Activated T-helper 2 cell treated with anti-CD3 and anti-CD28 coated beads, Interferon-gamma antibody, Interleukin-2, Interleukin-4, amounts not matched to agents 10 μg/mL and 5 μg/mL and 100 μg/mL, durations not matched to agents 14 hours and 24 hours and 36 hours (primary cell): ENCODE data around the gene SPRR5. TPM values are rescaled to one million over a fixed set of nuclear protein-coding genes. Genes with fewer than 3 reads are reported as not detected.

ENCODE experiments used
- DNase-seq: peaks from one replicate; pipeline ENCODE4 v3.0.0; 2021; ENCODE audit warnings: low spot score
- H3K27ac Mint-ChIP-seq: one replicate; pipeline ENCODE4 v1.8.0; 2021; ENCODE audit warnings: mixed read lengths
- H3K27me3 Mint-ChIP-seq: one replicate; pipeline ENCODE4 v1.8.0; 2021; ENCODE audit warnings: low read depth, mixed read lengths
- H3K36me3 Mint-ChIP-seq: one replicate; pipeline ENCODE4 v1.8.0; 2021; ENCODE audit warnings: low read depth, mixed read lengths
- H3K4me1 Mint-ChIP-seq: one replicate; pipeline ENCODE4 v1.8.0; 2021; ENCODE audit warnings: low read depth, mixed read lengths
- H3K4me3 Mint-ChIP-seq: one replicate; pipeline ENCODE4 v1.8.0; 2021; ENCODE audit warnings: low read depth, mild to moderate bottlenecking, moderate library complexity, mixed read lengths
- H3K9me3 Mint-ChIP-seq: one replicate; pipeline ENCODE4 v1.8.0; 2021; ENCODE audit warnings: mixed read lengths
- intact Hi-C: fragments of 100-400 bp; cut with micrococcal nuclease; formaldehyde crosslinking; loops from one replicate; pipeline ENCODE4 v1.15.1; 2023
- total RNA-seq: library from RNA; stranded (reverse); gene quantifications from 2 replicates; pipeline ENCODE4 v1.2.3, GENCODE V29; 2022

Gene SPRR5
- total RNA-seq, 1 donor from 2014 or later: not detected

DNA sequence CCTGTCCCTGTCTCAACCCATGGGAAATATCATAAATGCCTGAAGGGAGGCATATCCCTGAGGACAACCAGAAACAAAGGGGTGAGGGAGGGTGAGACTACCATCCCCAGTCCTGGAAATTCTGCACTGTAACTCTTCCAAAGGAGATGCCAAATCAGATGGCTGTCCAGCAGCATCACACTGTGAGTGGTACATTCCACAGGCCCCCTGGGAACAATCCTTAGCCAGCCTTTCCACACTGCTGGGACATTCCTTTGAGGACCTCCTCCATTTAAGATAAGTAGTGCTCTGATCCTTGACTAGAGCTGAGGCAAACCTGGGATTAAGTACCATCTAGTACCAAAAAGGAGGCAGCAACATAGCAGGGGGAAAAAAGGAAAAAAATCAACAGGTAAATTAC lies 27.9 kb upstream of the SPRR5 start:
- intact Hi-C loops: no loop called here
- Mint-ChIP-seq H3K36me3 (no peaks in the 10 kb centered on the region), H3K27ac (no peak overlapping the region), H3K9me3 (no peaks in the 10 kb centered on the region), H3K4me1 (no peaks in the 10 kb centered on the region), H3K4me3 (no peak overlapping the region), H3K27me3 (peaks cover 16% of the 10 kb centered on the region)
- DNase-seq: no peak

DNA sequence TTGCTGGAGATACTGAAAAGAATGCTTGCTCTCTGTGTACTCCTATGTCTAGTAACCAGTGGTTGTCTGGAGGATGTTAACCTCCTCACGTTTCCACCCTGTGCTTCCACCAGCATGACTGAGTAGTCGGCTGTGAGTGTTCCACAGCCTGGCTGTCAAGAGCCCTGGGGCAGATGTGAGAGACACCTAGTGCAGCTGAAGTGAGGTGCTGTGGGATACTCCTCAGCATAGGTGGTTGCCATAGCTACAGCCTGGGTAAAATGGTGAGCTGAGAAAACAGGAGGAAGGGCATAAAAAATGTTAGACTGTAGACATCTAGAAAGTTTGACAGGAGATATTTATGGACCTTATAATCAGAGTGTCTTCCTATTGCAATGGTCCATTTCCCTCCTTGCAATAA lies 22.8 kb upstream of the SPRR5 start:
- DNase-seq: no peak
- Mint-ChIP-seq H3K27ac (no peak overlapping the region), H3K36me3 (no peaks in the 10 kb centered on the region), H3K4me1 (no peaks in the 10 kb centered on the region), H3K27me3 (no peaks in the 10 kb centered on the region), H3K4me3 (no peak overlapping the region), H3K9me3 (no peaks in the 10 kb centered on the region)
- intact Hi-C loops: no loop called here

DNA sequence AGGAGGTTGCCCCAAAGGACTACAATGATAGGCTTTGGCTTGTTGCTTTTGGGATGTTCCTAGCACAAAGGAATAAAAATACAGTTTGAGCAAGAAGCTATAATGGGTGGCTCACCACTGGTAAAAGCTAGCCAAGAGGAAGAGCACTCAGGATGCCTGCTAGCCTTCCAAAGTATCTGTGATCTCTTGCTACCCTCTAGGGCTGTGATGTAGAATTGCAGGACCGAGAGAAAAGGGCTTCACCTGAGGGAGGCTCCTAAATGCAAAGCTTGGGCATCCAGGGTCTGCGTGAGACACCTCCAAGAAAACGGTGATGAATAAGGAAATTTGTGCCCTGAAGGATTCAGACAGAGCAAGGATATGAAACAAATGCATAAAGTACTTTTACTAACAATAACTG lies 20.9 kb upstream of the SPRR5 start:
- Mint-ChIP-seq H3K27me3 (peaks cover 3% of the 10 kb centered on the region), H3K9me3 (no peaks in the 10 kb centered on the region), H3K4me3 (no peak overlapping the region), H3K4me1 (no peaks in the 10 kb centered on the region), H3K27ac (no peak overlapping the region), H3K36me3 (no peaks in the 10 kb centered on the region)
- DNase-seq: no peak
- intact Hi-C loops: no loop called here

DNA sequence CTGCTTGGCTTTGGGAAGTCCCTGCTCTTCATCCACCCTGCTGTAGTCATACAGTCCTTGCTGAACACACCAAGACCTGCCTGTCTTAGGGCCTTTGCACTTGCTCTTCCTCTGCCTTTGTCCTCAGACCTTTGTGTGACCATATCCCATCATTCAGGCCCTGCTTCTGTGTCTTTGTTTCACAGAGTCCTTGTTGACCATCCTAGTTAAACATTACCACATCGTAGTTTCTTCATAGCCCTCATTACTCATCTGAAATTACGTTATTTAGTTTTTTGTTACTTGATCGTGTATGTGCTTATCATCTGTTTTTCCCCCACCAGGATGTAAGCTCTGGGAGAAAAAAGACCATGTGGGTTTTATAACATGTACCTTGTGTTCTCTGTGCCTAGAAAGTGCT lies 18.3 kb upstream of the SPRR5 start:
- Mint-ChIP-seq H3K36me3 (no peaks in the 10 kb centered on the region), H3K27ac (no peak overlapping the region), H3K4me3 (no peak overlapping the region), H3K9me3 (no peaks in the 10 kb centered on the region), H3K27me3 (peaks cover 3% of the 10 kb centered on the region), H3K4me1 (no peaks in the 10 kb centered on the region)
- no peak for DNase-seq
- intact Hi-C loops: no loop called here

DNA sequence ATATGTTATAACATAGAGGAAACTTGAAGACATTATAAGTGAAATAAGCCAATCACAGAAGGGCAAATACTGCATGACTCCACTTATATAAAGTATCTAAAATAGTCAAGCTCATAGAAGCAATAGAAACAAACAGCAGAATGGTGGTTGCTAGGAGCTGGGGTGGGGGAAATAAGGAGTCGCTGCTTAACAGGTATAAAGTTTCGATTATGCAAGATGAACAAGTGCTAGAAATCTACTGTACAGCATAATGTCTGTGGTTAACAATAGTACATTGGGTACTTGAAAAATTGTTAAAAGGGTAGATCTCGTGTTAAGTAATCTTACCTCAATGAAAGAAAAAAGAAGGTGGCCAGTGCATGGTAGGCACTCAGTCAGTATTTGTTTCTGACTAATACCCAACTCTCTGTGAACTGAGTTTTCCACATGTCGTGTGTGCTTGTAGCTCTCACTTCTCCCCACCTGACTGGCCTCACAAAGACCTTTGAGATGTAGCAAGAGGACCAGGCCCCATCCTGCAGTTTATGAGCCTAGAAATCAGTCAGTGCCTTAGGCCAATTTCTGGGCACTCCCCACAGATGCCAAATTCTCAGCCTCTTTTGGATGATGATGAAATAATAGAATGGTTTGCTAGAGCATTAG lies 14.7 kb upstream of the SPRR5 start:
- DNase-seq: no peak
- intact Hi-C loops: no loop called here
- Mint-ChIP-seq H3K27ac (no peak overlapping the region), H3K4me1 (no peaks in the 10 kb centered on the region), H3K4me3 (no peak overlapping the region), H3K27me3 (peaks cover 10% of the 10 kb centered on the region), H3K9me3 (no peaks in the 10 kb centered on the region), H3K36me3 (no peaks in the 10 kb centered on the region)

DNA sequence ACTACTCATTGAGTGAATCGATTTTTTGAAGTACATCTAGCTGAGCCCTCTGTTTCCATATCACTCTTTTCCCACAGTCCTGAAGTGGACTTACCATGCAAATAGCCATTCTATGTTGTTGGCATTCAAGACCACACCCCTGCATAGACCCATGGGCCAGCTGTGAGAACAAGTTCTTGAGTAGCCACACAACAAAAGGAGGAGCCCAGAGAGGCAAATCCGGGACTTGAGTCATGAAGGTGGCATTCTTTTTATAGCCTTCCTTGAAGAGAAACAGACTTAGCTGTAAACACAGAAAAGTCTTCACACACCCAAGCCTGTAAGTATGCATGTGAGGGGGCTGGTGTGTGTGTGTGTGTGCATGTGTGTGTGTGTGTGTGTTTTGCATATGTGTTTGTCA lies 13.8 kb upstream of the SPRR5 start:
- no peaks in the 10 kb centered on the region for H3K4me1 Mint-ChIP-seq
- intact Hi-C loops: no loop called here

DNA sequence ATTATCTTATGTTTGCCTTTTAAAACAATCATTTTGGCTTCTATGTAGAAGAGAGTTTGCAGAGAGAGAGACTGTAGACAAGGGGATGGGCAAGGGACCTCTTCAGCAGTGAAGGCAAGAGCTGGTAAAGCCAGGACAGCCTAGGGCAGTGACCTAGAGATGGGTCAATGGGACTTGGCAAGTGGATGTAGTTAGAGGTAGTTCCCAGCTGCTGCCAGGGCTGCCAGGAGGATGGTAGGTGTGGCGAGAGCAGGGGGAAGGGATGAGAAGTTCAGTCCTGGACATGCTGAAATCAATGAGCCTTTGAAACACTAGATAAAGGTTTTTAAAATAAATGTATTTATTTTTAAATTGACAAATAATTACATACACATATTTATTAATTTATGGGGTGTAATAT lies 6.4 kb upstream of the SPRR5 start:
- Mint-ChIP-seq H3K4me1 (no peaks in the 10 kb centered on the region), H3K4me3 (no peak overlapping the region), H3K27ac (no peak overlapping the region), H3K36me3 (no peaks in the 10 kb centered on the region), H3K9me3 (no peaks in the 10 kb centered on the region), H3K27me3 (peaks cover 4% of the 10 kb centered on the region)
- intact Hi-C loops: no loop called here
- no peak for DNase-seq

More for the DNA sequence above, 13.8 kb upstream of the SPRR5 start:
- no peaks in the 10 kb centered on the region for H3K36me3 Mint-ChIP-seq
- no peak overlapping the region for H3K27ac Mint-ChIP-seq
- no peaks in the 10 kb centered on the region for H3K9me3 Mint-ChIP-seq
- no peak for DNase-seq
- H3K27me3 Mint-ChIP-seq: peaks cover 10% of the 10 kb centered on the region
- no peak overlapping the region for H3K4me3 Mint-ChIP-seq

DNA sequence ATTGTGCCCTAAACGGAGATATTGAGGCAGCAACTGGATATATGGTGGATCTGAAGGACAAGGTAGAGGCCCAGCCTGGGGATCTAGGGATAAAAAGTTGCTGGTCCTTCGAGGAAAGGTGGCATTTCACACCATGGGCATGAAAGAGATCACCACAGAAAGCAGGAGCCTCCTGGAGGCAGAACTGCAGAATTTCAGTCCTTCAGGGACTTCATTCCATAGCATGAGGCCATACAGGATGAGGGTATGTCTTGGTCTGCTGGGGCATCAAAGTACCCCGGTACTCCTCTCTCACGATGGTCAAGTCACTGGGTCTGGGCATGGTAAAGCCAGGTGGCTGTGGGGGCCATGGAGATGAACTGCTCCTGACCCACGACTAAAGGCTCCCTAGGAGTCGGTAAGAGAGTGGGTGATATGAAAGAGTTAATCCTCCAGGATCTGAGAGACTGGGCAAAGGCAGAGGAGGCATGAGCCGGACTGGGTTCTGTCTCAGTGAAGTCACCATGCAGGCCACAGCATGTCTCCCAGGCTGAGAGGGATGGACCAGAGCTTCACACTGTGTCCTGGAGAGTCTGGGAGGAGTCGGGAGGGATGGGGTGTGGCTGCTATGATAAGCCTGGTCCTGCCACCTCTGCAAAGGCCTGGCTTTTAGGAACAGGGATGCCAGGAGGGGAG lies 5.8 kb upstream of the SPRR5 start:
- Mint-ChIP-seq H3K9me3 (no peaks in the 10 kb centered on the region), H3K27ac (no peak overlapping the region), H3K4me1 (no peaks in the 10 kb centered on the region), H3K4me3 (no peak overlapping the region), H3K36me3 (no peaks in the 10 kb centered on the region), H3K27me3 (peaks cover under 1% of the 10 kb centered on the region)
- intact Hi-C loops: no loop called here
- no peak for DNase-seq

DNA sequence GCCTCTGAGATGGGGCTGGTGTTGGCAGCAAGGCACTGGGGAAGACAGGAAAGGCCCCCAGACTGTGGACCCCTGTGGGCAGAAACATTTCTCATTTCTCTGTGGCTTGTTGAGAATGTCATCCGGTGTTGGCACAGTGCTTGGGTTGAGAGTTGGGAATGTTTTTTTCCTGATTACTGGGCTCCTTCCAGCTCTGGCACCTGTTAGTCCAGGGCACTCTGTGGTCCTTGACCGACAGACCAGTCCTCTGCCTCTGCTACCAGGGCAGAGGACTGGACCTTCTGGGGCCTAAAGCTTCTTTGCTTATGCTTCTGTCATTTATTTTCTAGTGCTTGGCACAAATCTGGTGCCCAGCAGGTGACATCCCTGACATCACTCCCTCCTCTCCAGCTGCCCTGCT lies 4.8 kb upstream of the SPRR5 start:
- intact Hi-C loops: no loop called here
- no peak for DNase-seq
- Mint-ChIP-seq H3K27me3 (no peaks in the 10 kb centered on the region), H3K4me3 (no peak overlapping the region), H3K36me3 (no peaks in the 10 kb centered on the region), H3K9me3 (no peaks in the 10 kb centered on the region), H3K27ac (no peak overlapping the region), H3K4me1 (no peaks in the 10 kb centered on the region)

DNA sequence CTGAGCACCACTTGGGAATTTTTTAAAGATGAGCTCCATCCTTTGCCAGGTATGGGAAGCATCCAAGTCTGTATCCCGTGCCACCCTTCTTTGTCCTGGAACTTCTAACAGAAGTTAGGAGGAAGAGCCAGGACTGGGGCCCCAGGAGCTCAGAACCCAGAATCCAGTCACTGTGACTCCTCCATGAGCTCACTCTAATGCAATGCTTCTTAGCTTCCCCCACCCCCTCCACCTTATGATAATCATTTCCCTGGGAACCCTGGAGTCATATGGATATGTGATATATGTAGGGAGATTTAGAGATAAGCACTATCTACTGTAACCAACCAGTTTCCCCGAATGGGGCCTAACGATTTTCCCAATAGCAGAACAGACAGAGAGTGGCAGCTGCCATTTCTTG lies 758 bp upstream of the SPRR5 start:
- DNase-seq: no peak
- Mint-ChIP-seq H3K4me1 (no peaks in the 10 kb centered on the region), H3K27ac (no peak overlapping the region), H3K4me3 (no peak overlapping the region), H3K36me3 (no peaks in the 10 kb centered on the region), H3K9me3 (no peaks in the 10 kb centered on the region), H3K27me3 (no peaks in the 10 kb centered on the region)
- intact Hi-C loops: no loop called here

DNA sequence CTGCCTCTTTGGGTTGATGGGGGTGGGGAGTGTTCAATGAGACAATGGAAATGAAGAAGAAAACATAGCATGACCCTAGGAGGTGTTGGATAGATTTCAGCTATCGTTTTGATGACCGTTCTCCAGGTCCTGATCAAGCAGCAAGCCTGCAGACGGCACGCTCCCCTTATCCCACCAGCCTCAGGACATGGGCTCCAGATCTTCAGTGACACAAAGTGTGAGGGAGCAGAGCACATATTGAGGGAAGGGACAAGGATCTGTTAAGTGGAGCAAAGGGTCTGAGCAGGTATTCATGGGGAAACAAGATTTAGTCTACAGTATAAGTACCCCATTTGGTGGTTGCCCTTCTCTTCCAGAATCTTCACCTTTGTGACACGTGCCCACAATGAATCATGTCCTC lies 4.7 kb downstream of the SPRR5 start:
- Mint-ChIP-seq H3K9me3 (no peaks in the 10 kb centered on the region), H3K4me3 (no peak overlapping the region), H3K36me3 (no peaks in the 10 kb centered on the region), H3K4me1 (peaks cover 4% of the 10 kb centered on the region), H3K27me3 (no peaks in the 10 kb centered on the region), H3K27ac (no peak overlapping the region)
- no peak for DNase-seq
- intact Hi-C loops: no loop called here

DNA sequence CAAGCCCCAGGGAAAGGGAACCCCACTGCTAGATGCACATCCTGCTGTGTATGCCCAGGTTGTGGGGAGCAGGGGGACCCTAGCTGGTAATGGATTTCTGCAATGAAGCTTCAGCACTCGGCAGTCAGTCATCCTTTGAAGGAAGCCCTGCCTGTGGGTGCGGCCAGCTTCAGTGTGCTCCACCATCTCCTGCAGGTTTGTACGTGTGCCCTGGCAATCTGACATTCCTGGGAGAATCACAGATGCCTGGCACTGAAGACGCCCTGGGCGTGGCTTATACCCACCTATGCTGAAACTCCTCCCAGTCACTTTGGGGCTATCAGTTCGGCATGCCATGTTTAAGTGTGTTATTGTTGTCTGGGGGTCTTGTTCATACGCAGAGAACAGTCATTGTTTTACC lies 6.8 kb downstream of the SPRR5 start:
- no peaks in the 10 kb centered on the region for H3K9me3 Mint-ChIP-seq
- no peaks in the 10 kb centered on the region for H3K27me3 Mint-ChIP-seq
- no peak overlapping the region for H3K4me3 Mint-ChIP-seq
- DNase-seq: no peak
- H3K27ac Mint-ChIP-seq: no peak overlapping the region
- H3K4me1 Mint-ChIP-seq: peaks cover 4% of the 10 kb centered on the region
- no peaks in the 10 kb centered on the region for H3K36me3 Mint-ChIP-seq
- intact Hi-C loops: no loop called here

DNA sequence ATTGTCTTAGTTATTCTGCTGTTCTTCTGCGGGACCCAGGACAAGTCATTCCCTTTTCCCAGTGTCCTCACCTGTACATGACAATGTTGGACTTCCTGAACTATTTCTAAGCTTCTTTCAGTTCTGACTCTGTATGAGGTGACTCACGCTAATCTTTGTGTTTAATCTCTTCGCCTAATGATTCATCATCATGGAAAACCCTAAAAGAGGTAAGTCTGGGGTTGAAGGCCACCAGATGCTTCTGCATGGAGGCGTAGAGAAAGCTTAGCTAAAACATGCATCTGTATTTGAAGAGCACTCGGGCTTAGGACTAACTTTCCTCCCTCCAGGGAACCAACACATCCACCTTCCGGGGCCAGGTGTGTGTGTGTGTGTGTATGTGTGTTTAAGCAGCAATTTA lies 7.4 kb downstream of the SPRR5 start:
- Mint-ChIP-seq H3K9me3 (no peaks in the 10 kb centered on the region), H3K27me3 (no peaks in the 10 kb centered on the region), H3K4me3 (no peak overlapping the region), H3K36me3 (no peaks in the 10 kb centered on the region), H3K4me1 (peaks cover 4% of the 10 kb centered on the region), H3K27ac (no peak overlapping the region)
- DNase-seq: no peak
- intact Hi-C loops: no loop called here

DNA sequence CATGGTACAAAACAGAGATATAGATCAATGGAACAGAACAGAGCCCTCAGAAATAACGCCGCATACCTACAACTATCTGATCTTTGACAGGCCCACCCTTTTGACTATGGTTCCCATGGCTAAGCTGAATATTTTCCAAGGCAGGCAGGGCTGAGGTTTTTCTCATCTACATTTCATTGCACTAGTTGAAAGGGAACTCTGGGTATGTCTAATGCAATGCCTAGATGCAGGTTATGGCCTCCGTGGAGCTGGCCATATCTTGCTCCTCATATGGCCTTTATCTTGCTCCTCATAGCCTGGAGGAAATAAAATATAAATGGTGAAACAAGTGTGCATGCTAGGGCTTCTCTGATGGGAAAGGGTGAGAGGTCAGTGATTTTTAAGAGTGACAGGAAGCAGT lies 10.6 kb downstream of the SPRR5 start:
- Mint-ChIP-seq H3K9me3 (no peaks in the 10 kb centered on the region), H3K36me3 (no peaks in the 10 kb centered on the region), H3K27me3 (no peaks in the 10 kb centered on the region), H3K4me1 (peaks cover 4% of the 10 kb centered on the region), H3K27ac (no peak overlapping the region), H3K4me3 (no peak overlapping the region)
- intact Hi-C loops: no loop called here
- no peak for DNase-seq
